Lower leg skin (tissue), 4 donors: Measurements from ENCODE around the gene AKR1C8. TPM values are rescaled to one million over a fixed set of nuclear protein-coding genes. Genes with fewer than 3 reads are reported as not detected.
"Not testable (repeated sequence)": the region's sequence is repeated elsewhere in the genome, so short reads cannot be mapped to it uniquely, and the experiment has no call there.

Experiments
- DNase-seq, 2 donors: peaks; one replicate each; pipeline ENCODE4 v3.0.0-alpha.2; 2019; ENCODE audit warnings: low spot score in 2 of 2
- H3K4me3 ChIP-seq: fragments of 200-600 bp; sonication (generic); 2 replicates; pipeline ENCODE4 v1.5.1; 2017; ENCODE audit warnings: mild to moderate bottlenecking, low read depth; ENCODE audit not compliant: poor library complexity, severe bottlenecking
- CTCF ChIP-seq, 3 donors: fragments of 450-650 bp; IDR thresholded peaks; one replicate each; pipeline ENCODE4 v1.5.1; 2016; ENCODE audit warnings: antibody characterized with exemption in 3 of 3, mild to moderate bottlenecking in 3 of 3, moderate library complexity in 2 of 3
- POLR2A ChIP-seq, 2 donors: fragments of 450-650 bp; IDR thresholded peaks; one replicate each; pipeline ENCODE4 v1.6.1; 2016 to 2017; ENCODE audit warnings: antibody characterized with exemption in 2 of 2, mild to moderate bottlenecking in 1 of 2, moderate library complexity in 1 of 2
- WGBS, 2 donors: methylation state at CpG; one replicate each; pipeline ENCODE4 v1.1.5; 2018; 5-methylcytosine and 5-hydroxymethylcytosine counted together
- intact Hi-C: fragments of 100-400 bp; cut with DNase I; formaldehyde crosslinking; loops from one replicate; pipeline ENCODE4 v1.15.0; 2023; ENCODE audit warnings: low total_unique reads
- total RNA-seq, 4 donors: library from RNA; depleted of rRNA; stranded (reverse); fragments of >200 nt; gene quantifications; one replicate each; pipeline ENCODE4 v1.1.0, GENCODE V29; 2016

AKR1C8 gene
- total RNA-seq, 4 donors from 2014 or later: not detected

GRCh38 chr10:5216801-5217200, 31.9 kb upstream of the AKR1C8 start:
- no peak overlapping the region for H3K4me3 ChIP-seq
- no peak for DNase-seq
- WGBS, 2 donors: 46 to 48% methylated on average over 2 of the region's 2 CpGs
- no peak for TF ChIP-seq POLR2A (IDR thresholded peaks at IDR 0.05)
- TF ChIP-seq CTCF (IDR thresholded peaks at IDR 0.05): no peak
- intact Hi-C loops: no loop called here

DNA sequence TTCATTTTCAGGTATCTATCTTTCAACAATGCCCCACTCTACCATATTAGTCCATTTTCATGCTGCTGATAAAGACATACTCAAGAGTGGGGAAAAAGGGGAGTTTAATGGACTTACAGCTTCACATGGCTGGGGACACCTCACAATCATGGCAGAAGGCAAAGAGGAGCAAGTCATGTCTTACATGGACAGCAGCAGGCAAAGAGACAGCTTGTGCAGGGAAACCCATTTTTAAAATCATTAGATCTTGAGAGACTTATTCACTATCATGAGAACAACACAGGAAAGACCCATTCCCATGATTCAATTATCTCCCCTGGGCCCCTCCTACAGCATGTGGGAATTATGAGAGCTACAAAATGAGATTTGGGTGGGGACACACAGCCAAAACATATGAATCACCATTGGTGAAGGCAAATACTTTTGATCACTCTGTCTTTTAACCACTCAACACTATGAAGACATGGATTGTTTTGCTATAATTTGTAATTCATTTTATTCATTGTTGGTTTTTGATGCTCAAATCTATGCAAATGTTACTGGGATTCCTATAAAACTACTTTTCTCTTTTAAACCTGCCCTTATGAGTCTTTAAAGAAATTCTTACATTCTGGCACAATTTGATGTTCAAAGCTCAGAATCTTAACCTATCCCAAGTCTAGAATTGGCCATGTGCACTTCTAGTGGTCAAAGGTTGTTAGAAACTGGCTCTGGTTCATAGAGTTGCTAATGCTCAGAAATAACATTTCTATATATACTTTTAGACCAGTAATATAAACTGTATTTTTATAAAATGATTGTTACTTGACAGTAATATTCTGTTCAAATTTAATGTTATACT, 27.0 kb upstream of the AKR1C8 start:
- TF ChIP-seq POLR2A (IDR thresholded peaks at IDR 0.05) (no peak), CTCF (IDR thresholded peaks at IDR 0.05) (no peak)
- no peak for DNase-seq
- intact Hi-C loops: no loop called here
- no peak overlapping the region for H3K4me3 ChIP-seq

GRCh38 chr10:5210261-5210660, 25.3 kb upstream of the AKR1C8 start:
- DNase-seq, H3K4me3 ChIP-seq, intact Hi-C loops: not testable (repeated sequence)
- WGBS, 2 donors: 82 to 86% methylated on average over 1 of the region's 1 CpG

DNA sequence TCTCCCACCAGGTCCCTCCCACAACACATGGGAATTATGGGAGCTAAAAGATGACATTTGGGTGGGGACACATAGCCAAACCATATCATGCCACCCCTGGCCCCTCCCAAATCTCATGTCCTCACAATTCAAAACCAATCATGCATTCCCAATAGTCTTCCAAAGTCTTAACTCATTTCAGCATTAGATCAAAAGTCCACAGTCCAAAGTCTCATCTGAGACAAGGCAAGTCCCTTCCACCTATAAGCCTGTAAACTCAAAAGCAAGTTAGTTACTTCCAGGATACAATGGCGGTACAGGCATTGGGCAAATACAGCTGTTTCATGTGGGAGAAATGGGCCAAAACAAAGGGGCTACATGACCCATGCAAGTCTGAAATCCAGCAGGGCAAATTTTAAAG, 24.8 kb upstream of the AKR1C8 start:
- H3K4me3 ChIP-seq, DNase-seq, intact Hi-C loops: not testable (repeated sequence)
- WGBS, 2 donors: 93 to 95% methylated on average over 1 of the region's 1 CpG

- DNase-seq: no peak
- WGBS, 2 donors: 67 to 69% methylated on average over 6 of the region's 6 CpGs
- no peak overlapping the region for H3K4me3 ChIP-seq
- intact Hi-C loops: no loop called here
- TF ChIP-seq POLR2A (IDR thresholded peaks at IDR 0.05) (no peak), CTCF (IDR thresholded peaks at IDR 0.05) (no peak)
These were observed 21.8 kb upstream of the AKR1C8 start for GRCh38 chr10:5206799-5207198.

GRCh38 chr10:5199398-5199797, 14.4 kb upstream of the AKR1C8 start:
- TF ChIP-seq CTCF (IDR thresholded peaks at IDR 0.05) (no peak), POLR2A (IDR thresholded peaks at IDR 0.05) (no peak)
- DNase-seq: no peak
- H3K4me3 ChIP-seq: no peak overlapping the region
- intact Hi-C loops: no loop called here
- WGBS, 2 donors: 82 to 86% methylated on average over 8 of the region's 8 CpGs

- no peak for DNase-seq
- TF ChIP-seq POLR2A (IDR thresholded peaks at IDR 0.05): no peak
- no peak for TF ChIP-seq CTCF (IDR thresholded peaks at IDR 0.05)
- intact Hi-C loops: no loop called here
- 71 to 73% methylated on average over 3 of the region's 3 CpGs for WGBS, 2 donors
- H3K4me3 ChIP-seq: no peak overlapping the region
These were observed 13.4 kb upstream of the AKR1C8 start for GRCh38 chr10:5198386-5198785.
